HCT116 (cell line): ENCODE results near the gene NRSN1. TPM values are rescaled to one million over a fixed set of nuclear protein-coding genes. Genes with fewer than 3 reads are reported as not detected.

Experiments
- ATAC-seq: fragments of 200-7000 bp; cut with Tn5 transposase; 2 replicates; pipeline ENCODE4 v1.9.1; 2020; ENCODE audit warnings: mild to moderate bottlenecking, moderate library complexity
- BruUV-seq: library from RNA; stranded (reverse); fragments of 400-500 nt; replicated peaks from 2 replicates; lab custom pipeline; 2021; lab: Mats Ljungman, UMichigan
- CTCF ChIA-PET: fragments of 300-600 bp; sonication (Branson Sonifier 250); formaldehyde crosslinking; loops from one replicate; lab custom pipeline; 2021; ENCODE audit warnings: antibody characterized with exemption; lab: Charles Lee
- POLR2A ChIA-PET: fragments of 300-600, 350-600 bp; sonication (Branson Sonifier 250); formaldehyde crosslinking; loops from one replicate; lab custom pipeline; 2021; ENCODE audit warnings: antibody characterized with exemption; lab: Charles Lee
- RAD21 ChIA-PET, 2 experiments: fragments of 300-600 bp; sonication (Branson Sonifier 250); formaldehyde crosslinking; loops; one replicate each; lab custom pipeline; 2023; ENCODE audit warnings: low total read pairs in 2 of 2; ENCODE audit not compliant: uncharacterized antibody in 2 of 2, unreplicated experiment in 2 of 2, low non-redundant PET in 1 of 2; lab: Charles Lee
- DNase-seq: peaks from one replicate; pipeline ENCODE4 v3.0.0-alpha.2; 2010; ENCODE audit warnings: low read depth, low spot score
- H2AFZ ChIP-seq: fragments of 200-600 bp; shearing (Covaris generic), sonication (generic); 2 replicates; pipeline ENCODE4 v1.6.1; 2017; ENCODE audit warnings: low read depth, mixed run types, mixed read lengths, antibody characterized with exemption, low read length; ENCODE audit not compliant: poor library complexity, severe bottlenecking
- H3K27ac ChIP-seq: 2 replicates; pipeline ENCODE4 v1.5.1; 2012; ENCODE audit warnings: low read depth, low read length
- H3K27me3 ChIP-seq: fragments of 200-600 bp; sonication (generic); 2 replicates; pipeline ENCODE4 v1.6.1; 2016; ENCODE audit warnings: mixed run types, low read length, mixed read lengths; ENCODE audit not compliant: insufficient read depth
- H3K36me3 ChIP-seq, 2 experiments: fragments of 200-500 bp in 1 of 2; fragments of 200-600 bp in 1 of 2; sonication (Bioruptor generic) in 1 of 2; sonication (generic) in 1 of 2; 2 replicates each; pipeline versions ENCODE4 v1.5.1 to v1.6.1; 2014 to 2016; ENCODE audit warnings: low read length in 2 of 2, inconsistent platforms in 1 of 2, mixed read lengths in 1 of 2, mixed run types in 1 of 2; ENCODE audit not compliant: insufficient read depth in 2 of 2, control insufficient read depth in 1 of 2
- H3K4me1 ChIP-seq, 2 experiments: fragments of 200-600 bp in 1 of 2; sonication (generic) in 1 of 2; 2 replicates each; pipeline versions ENCODE4 v1.5.1 to v1.6.1; 2012 to 2017; ENCODE audit warnings: low read length in 2 of 2, inconsistent platforms in 1 of 2, mild to moderate bottlenecking in 1 of 2, mixed read lengths in 1 of 2, mixed run types in 1 of 2, moderate library complexity in 1 of 2; ENCODE audit not compliant: insufficient read depth in 2 of 2, control insufficient read depth in 1 of 2
- H3K4me2 ChIP-seq: fragments of 200-600 bp; sonication (generic); 2 replicates; pipeline ENCODE4 v1.6.1; 2017; ENCODE audit warnings: mixed run types, low read length, mixed read lengths
- H3K4me3 ChIP-seq, 2 experiments: fragments of 200-600 bp in 1 of 2; sonication (generic) in 1 of 2; replicated peaks in 1 of 2; 2 replicates each; pipeline ENCODE4 v1.5.1; 2011 to 2016; ENCODE audit warnings: low read length in 2 of 2, control low read depth in 1 of 2, low read depth in 1 of 2, mild to moderate bottlenecking in 1 of 2, mixed read lengths in 1 of 2, mixed run types in 1 of 2
- H3K79me2 ChIP-seq: fragments of 200-600 bp; sonication (generic); 2 replicates; pipeline ENCODE4 v1.6.1; 2017; ENCODE audit warnings: mild to moderate bottlenecking, mixed run types, low read length, moderate library complexity, mixed read lengths; ENCODE audit not compliant: insufficient read depth
- H3K9ac ChIP-seq: fragments of 200-600 bp; sonication (generic); 2 replicates; pipeline ENCODE4 v1.6.1; 2016; ENCODE audit warnings: low read length, mixed read lengths
- H3K9me2 ChIP-seq: fragments of 200-600 bp; sonication (generic), shearing (Covaris generic); 2 replicates; pipeline ENCODE4 v1.6.1; 2017; ENCODE audit warnings: mixed run types, mild to moderate bottlenecking, moderate library complexity; ENCODE audit not compliant: insufficient read depth
- H3K9me3 ChIP-seq, 2 experiments: fragments of 200-500 bp in 1 of 2; fragments of 200-600 bp in 1 of 2; sonication (Bioruptor generic) in 1 of 2; sonication (generic) in 1 of 2; 2 replicates each; pipeline ENCODE4 v1.6.1; 2014 to 2017; ENCODE audit warnings: low read length in 2 of 2, mixed read lengths in 2 of 2, inconsistent platforms in 1 of 2, low read depth in 1 of 2, mild to moderate bottlenecking in 1 of 2, mixed run types in 1 of 2, moderate library complexity in 1 of 2; ENCODE audit not compliant: control insufficient read depth in 1 of 2, insufficient read depth in 1 of 2
- H4K20me1 ChIP-seq: fragments of 200-600 bp; sonication (generic), shearing (Covaris generic); 2 replicates; pipeline ENCODE4 v1.6.1; 2017; ENCODE audit warnings: mixed run types, mild to moderate bottlenecking, moderate library complexity; ENCODE audit not compliant: insufficient read depth
- ELF1 ChIP-seq: IDR thresholded peaks from 2 replicates; pipeline ENCODE4 v1.6.1; 2012; ENCODE audit warnings: low read depth, borderline replicate concordance
- EZH2 ChIP-seq: fragments of 200-600 bp; sonication (generic); IDR thresholded peaks from 2 replicates; pipeline ENCODE4 v1.6.1; 2017; ENCODE audit warnings: antibody characterized with exemption, mixed run types
- FOSL1 ChIP-seq: IDR thresholded peaks from 2 replicates; pipeline ENCODE4 v1.6.1; 2012; ENCODE audit warnings: low read depth
- POLR2AphosphoS5 ChIP-seq: IDR thresholded peaks from 2 replicates; pipeline ENCODE4 v1.6.1; 2011; ENCODE audit warnings: mild to moderate bottlenecking, low read depth, low read length, moderate library complexity
- RAD21 ChIP-seq: IDR thresholded peaks from 2 replicates; pipeline ENCODE4 v1.6.1; 2012; ENCODE audit warnings: low read depth, mild to moderate bottlenecking
- SIN3A ChIP-seq: IDR thresholded peaks from 2 replicates; pipeline ENCODE4 v1.6.1; 2012; ENCODE audit warnings: low read depth
- SP1 ChIP-seq: IDR thresholded peaks from 2 replicates; pipeline ENCODE4 v1.6.1; 2012; ENCODE audit warnings: low read depth
- SRF ChIP-seq: IDR thresholded peaks from 2 replicates; pipeline ENCODE4 v1.6.1; 2012; ENCODE audit warnings: low read depth
- YY1 ChIP-seq: IDR thresholded peaks from 2 replicates; pipeline ENCODE4 v1.6.1; 2011; ENCODE audit warnings: low read length, low read depth, moderate library complexity, mild to moderate bottlenecking; ENCODE audit not compliant: insufficient replicate concordance; ENCODE audit errors: extremely low read depth
- ZBTB33 ChIP-seq: IDR thresholded peaks from 2 replicates; pipeline ENCODE4 v1.6.1; 2011; ENCODE audit warnings: mild to moderate bottlenecking, low read length, moderate library complexity; ENCODE audit not compliant: insufficient replicate concordance; ENCODE audit errors: extremely low read depth
- ZFX ChIP-seq: fragments of 450-650 bp; IDR thresholded peaks from 2 replicates; pipeline ENCODE4 v1.6.1; 2017
- ZNF274 ChIP-seq: fragments of 200-500 bp; sonication (Bioruptor generic); IDR thresholded peaks from 2 replicates; pipeline ENCODE4 v1.6.1; 2014; ENCODE audit warnings: mild to moderate bottlenecking, low read depth, low read length, inconsistent platforms
- intact Hi-C: fragments of 100-400 bp; cut with micrococcal nuclease; formaldehyde crosslinking; loops from 2 replicates; pipeline ENCODE4 v1.10.0; 2022
- total RNA-seq: library from RNA; stranded (reverse); gene quantifications from one replicate; pipeline ENCODE4 v1.2.1, GENCODE V29; 2021; ENCODE audit not compliant: unreplicated experiment
- TF ChIP-seq, protein P1 (sequence below): IDR thresholded peaks from 2 replicates; pipeline ENCODE4 v1.6.1; 2012

Gene NRSN1
- total RNA-seq, 1 experiment from 2014 or later = not detected

DNA sequence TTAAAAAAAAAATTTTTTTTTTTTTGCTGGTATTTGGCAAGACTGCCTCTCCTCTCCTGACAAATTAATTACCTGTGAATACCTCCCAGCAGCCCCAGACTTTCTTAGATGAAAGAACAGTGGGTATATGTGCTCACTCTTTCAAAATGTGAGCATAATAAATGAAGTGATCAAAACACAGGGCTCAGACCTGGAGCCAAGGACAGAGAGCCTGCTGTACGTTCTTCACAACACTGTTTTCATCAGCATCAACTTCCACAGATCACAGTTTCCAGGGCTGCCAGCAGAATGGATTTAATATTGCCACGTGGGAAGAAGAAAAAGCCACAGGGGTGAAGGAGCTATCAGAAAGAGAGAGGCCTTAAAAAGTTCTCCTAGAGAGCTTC, 25.3 kb upstream of the NRSN1 start (continued):
- TF ChIP-seq YY1 = no peak

GRCh38 chr6:24105191-24105590, 20.8 kb upstream of the NRSN1 start:
- Histone ChIP-seq H3K9ac (no peak overlapping the region), H3K9me2 (no peaks in the 10 kb centered on the region), H3K4me2 (no peak overlapping the region), H3K27ac (no peak overlapping the region), H3K79me2 (no peaks in the 10 kb centered on the region), H3K36me3 (no peaks in the 10 kb centered on the region), H3K4me3 (no peak overlapping the region), H4K20me1 (no peaks in the 10 kb centered on the region; the same call in 1 of the 2 replicates), H3K4me1 (no peaks in the 10 kb centered on the region), H3K9me3 (no peaks in the 10 kb centered on the region), H2AFZ (no peak overlapping the region), H3K27me3 (peaks cover 7% of the 10 kb centered on the region; the same call in 1 of the 2 replicates)
- no peak for DNase-seq
- CTCF ChIA-PET = interaction anchor here (1.3 kb wide), 1 partner anchor 13 kb away, joined by 3 read pairs; no protein-coding TSS in a partner anchor
- POLR2A ChIA-PET = no interaction called here
- RAD21 ChIA-PET = no interaction called here
- TF ChIP-seq SP1 (no peak), ZFX (no peak), ELF1 (no peak), SIN3A (no peak), ZBTB33 (no peak), POLR2AphosphoS5 (no peak), RAD21 (no peak), ZNF274 (no peak), FOSL1 (no peak), EZH2 (no peak), SRF (no peak)
- TF ChIP-seq, protein P1, sequence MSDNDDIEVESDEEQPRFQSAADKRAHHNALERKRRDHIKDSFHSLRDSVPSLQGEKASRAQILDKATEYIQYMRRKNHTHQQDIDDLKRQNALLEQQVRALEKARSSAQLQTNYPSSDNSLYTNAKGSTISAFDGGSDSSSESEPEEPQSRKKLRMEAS = no peak
- ATAC-seq = no peak
- BruUV-seq = no TSS peak
- intact Hi-C loops = no loop called here
